GM12878 (cell line): ENCODE measurements around the gene CCDC88C. TPM values are rescaled to one million over a fixed set of nuclear protein-coding genes. Genes with fewer than 3 reads are reported as not detected.

ENCODE experiments used
- ATF3 ChIP-seq: IDR thresholded peaks from 2 replicates; pipeline ENCODE4 v1.6.1; 2011; ENCODE audit warnings: low read depth, mild to moderate bottlenecking, low read length, moderate library complexity, borderline replicate concordance; ENCODE audit errors: extremely low read depth
- BRCA1 ChIP-seq: IDR thresholded peaks from 2 replicates; pipeline ENCODE4 v1.6.1; 2011; ENCODE audit warnings: low read depth, low read length, improper control_type of control experiment
- CBX5 ChIP-seq: sonication (generic); IDR thresholded peaks from 2 replicates; pipeline ENCODE4 v1.6.1; 2016; ENCODE audit warnings: low read depth, moderate library complexity, mild to moderate bottlenecking, inconsistent platforms
- HDGF ChIP-seq: fragments of 450-650 bp; IDR thresholded peaks from 2 replicates; pipeline ENCODE4 v1.6.1; 2016; ENCODE audit warnings: antibody characterized with exemption
- HSF1 ChIP-seq: fragments of 150-350 bp; IDR thresholded peaks from 2 replicates; pipeline ENCODE4 v1.6.1; 2014; ENCODE audit warnings: mild to moderate bottlenecking, low read depth, low read length
- IKZF1 ChIP-seq: fragments of 450-650 bp; conservative IDR thresholded peaks from 2 replicates; pipeline ENCODE4 v1.6.1; 2017; ENCODE audit warnings: antibody characterized with exemption, mild to moderate bottlenecking
- MEF2A ChIP-seq: IDR thresholded peaks from 2 replicates; pipeline ENCODE4 v1.6.1; 2011; ENCODE audit warnings: low read depth, mild to moderate bottlenecking, low read length, moderate library complexity; ENCODE audit not compliant: insufficient read depth
- NR2C1 ChIP-seq: fragments of 450-650 bp; IDR thresholded peaks from 2 replicates; pipeline ENCODE4 v1.6.1; 2017; ENCODE audit warnings: antibody characterized with exemption, mild to moderate bottlenecking, moderate library complexity
- NR2C2 ChIP-seq: IDR thresholded peaks from 2 replicates; pipeline ENCODE4 v1.6.1; 2011; ENCODE audit warnings: borderline replicate concordance, low read depth; ENCODE audit not compliant: control insufficient read depth, insufficient read length
- POLR2AphosphoS2 ChIP-seq: IDR thresholded peaks from 2 replicates; pipeline ENCODE4 v1.6.1; 2011; ENCODE audit warnings: low read depth, mild to moderate bottlenecking, low read length, improper control_type of control experiment, moderate library complexity
- RCOR1 ChIP-seq: conservative IDR thresholded peaks from 2 replicates; pipeline ENCODE4 v1.6.1; 2012; ENCODE audit warnings: low read depth, low read length, improper control_type of control experiment
- RELA ChIP-seq: fragments of 450-650 bp; IDR thresholded peaks from 2 replicates; pipeline ENCODE4 v1.8.0; 2014; ENCODE audit warnings: borderline replicate concordance; ENCODE audit not compliant: partially characterized antibody
- SIX5 ChIP-seq: IDR thresholded peaks from 2 replicates; pipeline ENCODE4 v1.6.1; 2011; ENCODE audit warnings: mild to moderate bottlenecking, low read depth, low read length, moderate library complexity; ENCODE audit not compliant: severe bottlenecking
- ZNF217 ChIP-seq: fragments of 450-650 bp; IDR thresholded peaks from 2 replicates; pipeline ENCODE4 v1.6.1; 2017; ENCODE audit warnings: antibody characterized with exemption, mild to moderate bottlenecking
- polyA plus RNA-seq, 11 experiments: library from polyadenylated mRNA; depleted of rRNA in 4 of 11; unstranded in 6 of 11; stranded (reverse) in 5 of 11; fragments of >200 nt; fragmentation: Nextera tagmentation in 4 of 11; fragmentation: Illumina TruSeq in 1 of 11; extraction: Ambion mirVana in 4 of 11; extraction: Trizol in 1 of 11; gene quantifications; 1 replicate in 1 of 11; 2 replicates in 10 of 11; pipeline versions ENCODE4 v1.2.1 to v1.2.3, GENCODE V29; 2011 to 2016; ENCODE audit warnings: inconsistent platforms in 2 of 11, missing spikeins in 2 of 11, low read depth in 1 of 11
- total RNA-seq, 4 experiments: library from RNA; depleted of rRNA in 3 of 4; stranded (reverse); fragments of >200 nt in 3 of 4; fragmentation: Illumina TruSeq in 1 of 4; extraction: Trizol in 1 of 4; gene quantifications; 2 replicates each; pipeline versions ENCODE4 v1.2.1 to v1.2.3, GENCODE V29; 2013 to 2021
- TF ChIP-seq, protein P1 (sequence below): fragments of 450-650 bp; IDR thresholded peaks from 2 replicates; pipeline ENCODE4 v1.6.1; 2016; ENCODE audit warnings: mild to moderate bottlenecking, moderate library complexity, borderline replicate concordance
- TF ChIP-seq, protein P2 (sequence below): IDR thresholded peaks from 2 replicates; pipeline ENCODE4 v1.6.1; 2011; ENCODE audit warnings: borderline replicate concordance, low read depth, mild to moderate bottlenecking, moderate library complexity, low read length; ENCODE audit not compliant: insufficient read depth, poor library complexity, severe bottlenecking
- TF ChIP-seq, protein P3 (sequence below): IDR thresholded peaks from 2 replicates; pipeline ENCODE4 v1.6.1; 2012; ENCODE audit warnings: low read depth, low read length, improper control_type of control experiment
- TF ChIP-seq, protein P4 (sequence below): IDR thresholded peaks from 2 replicates; pipeline ENCODE4 v1.6.1; 2011; ENCODE audit warnings: mild to moderate bottlenecking, low read depth, low read length, moderate library complexity; ENCODE audit not compliant: insufficient replicate concordance

CCDC88C gene
- total and polyA plus RNA-seq, 10 of the 15 experiments (the other 5 are each of a cell fraction or from before 2014, with no cell fraction given) = 4.0 to 79.6 (median 36.6) TPM

- TF ChIP-seq, protein P1, sequence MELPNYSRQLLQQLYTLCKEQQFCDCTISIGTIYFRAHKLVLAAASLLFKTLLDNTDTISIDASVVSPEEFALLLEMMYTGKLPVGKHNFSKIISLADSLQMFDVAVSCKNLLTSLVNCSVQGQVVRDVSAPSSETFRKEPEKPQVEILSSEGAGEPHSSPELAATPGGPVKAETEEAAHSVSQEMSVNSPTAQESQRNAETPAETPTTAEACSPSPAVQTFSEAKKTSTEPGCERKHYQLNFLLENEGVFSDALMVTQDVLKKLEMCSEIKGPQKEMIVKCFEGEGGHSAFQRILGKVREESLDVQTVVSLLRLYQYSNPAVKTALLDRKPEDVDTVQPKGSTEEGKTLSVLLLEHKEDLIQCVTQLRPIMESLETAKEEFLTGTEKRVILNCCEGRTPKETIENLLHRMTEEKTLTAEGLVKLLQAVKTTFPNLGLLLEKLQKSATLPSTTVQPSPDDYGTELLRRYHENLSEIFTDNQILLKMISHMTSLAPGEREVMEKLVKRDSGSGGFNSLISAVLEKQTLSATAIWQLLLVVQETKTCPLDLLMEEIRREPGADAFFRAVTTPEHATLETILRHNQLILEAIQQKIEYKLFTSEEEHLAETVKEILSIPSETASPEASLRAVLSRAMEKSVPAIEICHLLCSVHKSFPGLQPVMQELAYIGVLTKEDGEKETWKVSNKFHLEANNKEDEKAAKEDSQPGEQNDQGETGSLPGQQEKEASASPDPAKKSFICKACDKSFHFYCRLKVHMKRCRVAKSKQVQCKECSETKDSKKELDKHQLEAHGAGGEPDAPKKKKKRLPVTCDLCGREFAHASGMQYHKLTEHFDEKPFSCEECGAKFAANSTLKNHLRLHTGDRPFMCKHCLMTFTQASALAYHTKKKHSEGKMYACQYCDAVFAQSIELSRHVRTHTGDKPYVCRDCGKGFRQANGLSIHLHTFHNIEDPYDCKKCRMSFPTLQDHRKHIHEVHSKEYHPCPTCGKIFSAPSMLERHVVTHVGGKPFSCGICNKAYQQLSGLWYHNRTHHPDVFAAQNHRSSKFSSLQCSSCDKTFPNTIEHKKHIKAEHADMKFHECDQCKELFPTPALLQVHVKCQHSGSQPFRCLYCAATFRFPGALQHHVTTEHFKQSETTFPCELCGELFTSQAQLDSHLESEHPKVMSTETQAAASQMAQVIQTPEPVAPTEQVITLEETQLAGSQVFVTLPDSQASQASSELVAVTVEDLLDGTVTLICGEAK = peak; percentile 30; the same call in 1 of the 2 replicates
- TF ChIP-seq ATF3 (no peak), BRCA1 (no peak), RCOR1 (no peak), POLR2AphosphoS2 (no peak), NR2C2 (no peak), RELA (no peak), HDGF (0 out of 2 replicates have a peak, but pooled peaks have one; percentile 27), MEF2A (no peak), NR2C1 (no peak), CBX5 (no peak), IKZF1 (peak; percentile 96), ZNF217 (peak; percentile 69; the same call in 1 of the 2 replicates), SIX5 (no peak), HSF1 (no peak)
- TF ChIP-seq, protein P2, sequence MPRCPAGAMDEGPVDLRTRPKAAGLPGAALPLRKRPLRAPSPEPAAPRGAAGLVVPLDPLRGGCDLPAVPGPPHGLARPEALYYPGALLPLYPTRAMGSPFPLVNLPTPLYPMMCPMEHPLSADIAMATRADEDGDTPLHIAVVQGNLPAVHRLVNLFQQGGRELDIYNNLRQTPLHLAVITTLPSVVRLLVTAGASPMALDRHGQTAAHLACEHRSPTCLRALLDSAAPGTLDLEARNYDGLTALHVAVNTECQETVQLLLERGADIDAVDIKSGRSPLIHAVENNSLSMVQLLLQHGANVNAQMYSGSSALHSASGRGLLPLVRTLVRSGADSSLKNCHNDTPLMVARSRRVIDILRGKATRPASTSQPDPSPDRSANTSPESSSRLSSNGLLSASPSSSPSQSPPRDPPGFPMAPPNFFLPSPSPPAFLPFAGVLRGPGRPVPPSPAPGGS = no peak
- TF ChIP-seq, protein P3, sequence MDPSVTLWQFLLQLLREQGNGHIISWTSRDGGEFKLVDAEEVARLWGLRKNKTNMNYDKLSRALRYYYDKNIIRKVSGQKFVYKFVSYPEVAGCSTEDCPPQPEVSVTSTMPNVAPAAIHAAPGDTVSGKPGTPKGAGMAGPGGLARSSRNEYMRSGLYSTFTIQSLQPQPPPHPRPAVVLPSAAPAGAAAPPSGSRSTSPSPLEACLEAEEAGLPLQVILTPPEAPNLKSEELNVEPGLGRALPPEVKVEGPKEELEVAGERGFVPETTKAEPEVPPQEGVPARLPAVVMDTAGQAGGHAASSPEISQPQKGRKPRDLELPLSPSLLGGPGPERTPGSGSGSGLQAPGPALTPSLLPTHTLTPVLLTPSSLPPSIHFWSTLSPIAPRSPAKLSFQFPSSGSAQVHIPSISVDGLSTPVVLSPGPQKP = 0 out of 2 replicates have a peak, but pooled peaks have one; percentile 8
- TF ChIP-seq, protein P4, sequence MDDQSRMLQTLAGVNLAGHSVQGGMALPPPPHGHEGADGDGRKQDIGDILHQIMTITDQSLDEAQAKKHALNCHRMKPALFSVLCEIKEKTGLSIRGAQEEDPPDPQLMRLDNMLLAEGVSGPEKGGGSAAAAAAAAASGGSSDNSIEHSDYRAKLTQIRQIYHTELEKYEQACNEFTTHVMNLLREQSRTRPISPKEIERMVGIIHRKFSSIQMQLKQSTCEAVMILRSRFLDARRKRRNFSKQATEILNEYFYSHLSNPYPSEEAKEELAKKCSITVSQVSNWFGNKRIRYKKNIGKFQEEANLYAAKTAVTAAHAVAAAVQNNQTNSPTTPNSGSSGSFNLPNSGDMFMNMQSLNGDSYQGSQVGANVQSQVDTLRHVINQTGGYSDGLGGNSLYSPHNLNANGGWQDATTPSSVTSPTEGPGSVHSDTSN = peak; percentile 76
Observed at GRCh38 chr14:91249841-91250616, 167.6 kb downstream of the CCDC88C start (continued).
